Measurements from ENCODE around the gene RPS4Y1.
"Not testable (repeated sequence)": the region's sequence is repeated elsewhere in the genome, so short reads cannot be mapped to it uniquely, and the experiment has no call there.

Gene RPS4Y1

GRCh38 chrY:2841471-2841893 is at the start of gene RPS4Y1:
TSS of gene RPS4Y1 (plus strand) at chrY:2841602. CDS start at chrY:2841625, 23 bp downstream.
- no peak for DNase-seq
- no peaks in the 10 kb centered on the region for H3K4me1 Mint-ChIP-seq
- H3K27ac Mint-ChIP-seq = no peak within 1 kb of the TSS
- H3K27me3 Mint-ChIP-seq (ENCODE audit: low read depth, poor library complexity) = no peaks in the 10 kb centered on the region
- no peaks in the 10 kb centered on the region for H3K9me3 Mint-ChIP-seq
- TF ChIP-seq CTCF (IDR thresholded peaks at IDR 0.05) = no peak
- H3K36me3 Mint-ChIP-seq (ENCODE audit: low read depth) = no peaks in the 10 kb centered on the region
- H3K4me3 Mint-ChIP-seq = no peak within 1 kb of the TSS

- no peak for DNase-seq
- Mint-ChIP-seq H3K27ac (no peak overlapping the region), H3K27me3 (ENCODE audit: low read depth, poor library complexity) (no peaks in the 10 kb centered on the region), H3K36me3 (ENCODE audit: low read depth) (no peaks in the 10 kb centered on the region), H3K9me3 (no peaks in the 10 kb centered on the region), H3K4me1 (no peaks in the 10 kb centered on the region), H3K4me3 (no peak overlapping the region)
- TF ChIP-seq CTCF (IDR thresholded peaks at IDR 0.05) = no peak
Measured at GRCh38 chrY:2796977-2797523, 44.4 kb upstream of the RPS4Y1 start.

- Mint-ChIP-seq H3K27ac (no peak overlapping the region), H3K4me3 (no peak overlapping the region), H3K27me3 (ENCODE audit: low read depth, poor library complexity) (no peaks in the 10 kb centered on the region), H3K4me1 (no peaks in the 10 kb centered on the region), H3K36me3 (ENCODE audit: low read depth) (no peaks in the 10 kb centered on the region), H3K9me3 (no peaks in the 10 kb centered on the region)
- DNase-seq = no peak
- TF ChIP-seq CTCF (IDR thresholded peaks at IDR 0.05) = no peak
Measured at GRCh38 chrY:2797991-2798390, 43.4 kb upstream of the RPS4Y1 start.

GRCh38 chrY:2800246-2800645 is 41.2 kb upstream of the RPS4Y1 start:
- Mint-ChIP-seq H3K27ac (no peak overlapping the region), H3K27me3 (ENCODE audit: low read depth, poor library complexity) (no peaks in the 10 kb centered on the region), H3K36me3 (ENCODE audit: low read depth) (no peaks in the 10 kb centered on the region), H3K4me1 (no peaks in the 10 kb centered on the region), H3K9me3 (no peaks in the 10 kb centered on the region), H3K4me3 (no peak overlapping the region)
- no peak for DNase-seq
- TF ChIP-seq CTCF (IDR thresholded peaks at IDR 0.05) = no peak

GRCh38 chrY:2817146-2817896 is 24.1 kb upstream of the RPS4Y1 start:
- not testable (repeated sequence) for H3K27me3 Mint-ChIP-seq (ENCODE audit: low read depth, poor library complexity); H3K36me3 Mint-ChIP-seq (ENCODE audit: low read depth); H3K27ac Mint-ChIP-seq; H3K4me1 Mint-ChIP-seq; DNase-seq; H3K4me3 Mint-ChIP-seq; H3K9me3 Mint-ChIP-seq

GRCh38 chrY:2824471-2824870 is 16.9 kb upstream of the RPS4Y1 start:
- Mint-ChIP-seq H3K4me3 (no peak overlapping the region), H3K27ac (no peak overlapping the region), H3K36me3 (ENCODE audit: low read depth) (no peaks in the 10 kb centered on the region), H3K9me3 (no peaks in the 10 kb centered on the region), H3K4me1 (no peaks in the 10 kb centered on the region), H3K27me3 (ENCODE audit: low read depth, poor library complexity) (no peaks in the 10 kb centered on the region)
- no peak for TF ChIP-seq CTCF (IDR thresholded peaks at IDR 0.05)
- no peak for DNase-seq
